GM23338 (cell line): ENCODE measurements around the gene RAD51B. TPM values are rescaled to one million over a fixed set of nuclear protein-coding genes. Genes with fewer than 3 reads are reported as not detected.

Experiments used
- ATAC-seq: fragments of 200-7000 bp; cut with Tn5 transposase; 3 replicates; pipeline ENCODE4 v1.9.1; 2020
- DNase-seq: peaks from one replicate; pipeline ENCODE4 v3.0.0-alpha.2; 2015; ENCODE audit warnings: low spot score
- H2AFZ ChIP-seq: fragments of 200-600 bp; sonication (generic); 2 replicates; pipeline ENCODE4 v1.8.0; 2016; ENCODE audit warnings: antibody characterized with exemption, mild to moderate bottlenecking, moderate library complexity
- H3F3A ChIP-seq: fragments of 200-600 bp; sonication (generic); replicated peaks from 2 replicates; pipeline ENCODE4 v1.8.0; 2017; ENCODE audit warnings: antibody characterized with exemption, mixed run types, low read depth
- H3K27ac ChIP-seq: fragments of 200-600 bp; sonication (generic); 2 replicates; pipeline ENCODE4 v1.6.1; 2016; ENCODE audit warnings: low read depth
- H3K27me3 ChIP-seq: fragments of 200-600 bp; sonication (generic); 2 replicates; pipeline ENCODE4 v1.8.0; 2016; ENCODE audit warnings: mild to moderate bottlenecking, mixed run types, moderate library complexity; ENCODE audit not compliant: insufficient read depth
- H3K36me3 ChIP-seq: fragments of 200-600 bp; sonication (generic); 2 replicates; pipeline ENCODE4 v1.8.0; 2016; ENCODE audit warnings: mild to moderate bottlenecking; ENCODE audit not compliant: insufficient read depth
- H3K4me1 ChIP-seq: fragments of 200-600 bp; sonication (generic); 2 replicates; pipeline ENCODE4 v1.8.0; 2016; ENCODE audit warnings: mild to moderate bottlenecking, moderate library complexity; ENCODE audit not compliant: insufficient read depth
- H3K4me2 ChIP-seq: fragments of 200-600 bp; sonication (generic); 2 replicates; pipeline ENCODE4 v1.7.1; 2017; ENCODE audit warnings: mixed run types
- H3K4me3 ChIP-seq: fragments of 200-600 bp; sonication (generic); 2 replicates; pipeline ENCODE4 v1.6.1; 2016; ENCODE audit warnings: mixed run types
- H3K79me2 ChIP-seq: fragments of 200-600 bp; sonication (generic); replicated peaks from 2 replicates; pipeline ENCODE4 v1.8.0; 2017; ENCODE audit warnings: mild to moderate bottlenecking; ENCODE audit not compliant: insufficient read depth
- H3K9me2 ChIP-seq: fragments of 200-600 bp; sonication (generic); 2 replicates; pipeline ENCODE4 v1.8.0; 2017; ENCODE audit not compliant: insufficient read depth
- H4K20me1 ChIP-seq: fragments of 200-600 bp; sonication (generic); replicated peaks from 2 replicates; pipeline ENCODE4 v1.8.0; 2017; ENCODE audit warnings: mild to moderate bottlenecking; ENCODE audit not compliant: insufficient read depth
- H3K27ac Mint-ChIP-seq: 2 replicates; pipeline ENCODE4 v1.8.0; 2020; ENCODE audit warnings: inconsistent platforms, mild to moderate bottlenecking, moderate library complexity, mixed read lengths
- H3K27me3 Mint-ChIP-seq: 3 replicates; pipeline ENCODE4 v1.8.0; 2022; ENCODE audit warnings: low read depth, mild to moderate bottlenecking, moderate library complexity, mixed read lengths, inconsistent platforms; ENCODE audit not compliant: insufficient read depth, poor library complexity
- H3K36me3 Mint-ChIP-seq: 3 replicates; pipeline ENCODE4 v1.8.0; 2021; ENCODE audit warnings: low read depth, mild to moderate bottlenecking, inconsistent platforms, moderate library complexity, mixed read lengths
- H3K4me1 Mint-ChIP-seq: 3 replicates; pipeline ENCODE4 v1.8.0; 2020; ENCODE audit warnings: mild to moderate bottlenecking, inconsistent platforms, mixed read lengths
- H3K4me3 Mint-ChIP-seq: 3 replicates; pipeline ENCODE4 v1.8.0; 2021; ENCODE audit warnings: moderate library complexity, mild to moderate bottlenecking, inconsistent platforms, mixed read lengths
- H3K9me3 Mint-ChIP-seq: 3 replicates; pipeline ENCODE4 v1.8.0; 2020; ENCODE audit warnings: moderate library complexity, mild to moderate bottlenecking, inconsistent platforms, mixed read lengths
- CREB1 ChIP-seq: fragments of 250-450 bp; sonication (Bioruptor Pico); IDR thresholded peaks from 2 replicates; pipeline ENCODE4 v1.5.0; 2020; ENCODE audit warnings: low read depth, mild to moderate bottlenecking, moderate library complexity
- CTCF ChIP-seq, 2 experiments: fragments of 200-600 bp in 1 of 2; sonication (generic) in 1 of 2; conservative IDR thresholded peaks; 2 replicates each; pipeline versions ENCODE4 v1.5.1 to v1.6.1; 2016 to 2017; ENCODE audit warnings: antibody characterized with exemption in 2 of 2, low read depth in 2 of 2, mild to moderate bottlenecking in 2 of 2, moderate library complexity in 1 of 2
- ETS1 ChIP-seq: IDR thresholded peaks from 2 replicates; pipeline ENCODE4 v1.6.1; 2016; ENCODE audit warnings: antibody characterized with exemption
- EZH2phosphoT487 ChIP-seq: fragments of 200-600 bp; sonication (generic); IDR thresholded peaks from one replicate; pipeline ENCODE4 v1.8.1; 2018; ENCODE audit warnings: antibody characterized with exemption; ENCODE audit not compliant: unreplicated experiment
- JUNB ChIP-seq: IDR thresholded peaks from one replicate; pipeline ENCODE4 v1.6.1; 2016; ENCODE audit warnings: antibody characterized with exemption; ENCODE audit not compliant: unreplicated experiment
- NANOG ChIP-seq: IDR thresholded peaks from 2 replicates; pipeline ENCODE4 v1.6.1; 2016; ENCODE audit warnings: antibody characterized with exemption, borderline replicate concordance
- REST ChIP-seq: IDR thresholded peaks from one replicate; pipeline ENCODE4 v1.6.1; 2018; ENCODE audit warnings: antibody characterized with exemption; ENCODE audit not compliant: unreplicated experiment
- STAT1 ChIP-seq: IDR thresholded peaks from one replicate; pipeline ENCODE4 v1.6.1; 2016; ENCODE audit warnings: antibody characterized with exemption; ENCODE audit not compliant: unreplicated experiment
- ZNF114 ChIP-seq: fragments of 250-450 bp; sonication (Bioruptor Pico); IDR thresholded peaks from 2 replicates; pipeline ENCODE4 v1.5.0; 2020; ENCODE audit warnings: mild to moderate bottlenecking, moderate library complexity
- ZNF331 ChIP-seq: fragments of 250-450 bp; sonication (Bioruptor Pico); IDR thresholded peaks from 2 replicates; pipeline ENCODE4 v1.5.0; 2020; ENCODE audit warnings: low read depth, mild to moderate bottlenecking, moderate library complexity
- ZNF462 ChIP-seq: fragments of 250-450 bp; sonication (Bioruptor Pico); IDR thresholded peaks from 2 replicates; pipeline ENCODE4 v1.5.0; 2020; ENCODE audit warnings: mild to moderate bottlenecking, moderate library complexity
- polyA plus RNA-seq: library from polyadenylated mRNA; unstranded; fragments of >200 nt; fragmentation: Nextera tagmentation; extraction: Ambion mirVana; gene quantifications from 2 replicates; pipeline ENCODE4 v1.2.1, GENCODE V29; 2016
- total RNA-seq: library from RNA; depleted of rRNA; stranded (reverse); fragments of >200 nt; shearing (Covaris generic); gene quantifications from 2 replicates; pipeline ENCODE4 v1.2.3, GENCODE V29; 2014

The RAD51B gene
- total and polyA plus RNA-seq, 2 experiments from 2014 or later: 15.7 to 29.1 TPM

GRCh38 chr14:68637106-68638021, 817.8 kb downstream of the RAD51B start:
- H3K4me2 ChIP-seq: no peak overlapping the region
- H3K36me3 Mint-ChIP-seq: peaks cover 11% of the 10 kb centered on the region; the same call in 2 of the 3 replicates
- TF ChIP-seq STAT1 (no peak), CREB1 (CRISPR knock-in tag) (no peak), ZNF331 (CRISPR knock-in tag) (no peak), CTCF (conservative IDR thresholded peaks at IDR 0.05; ENCODE audit: low read depth in 2 of 2) (no peak), ETS1 (no peak), EZH2phosphoT487 (no peak), REST (no peak), ZNF462 (no peak), JUNB (no peak), NANOG (no peak), ZNF114 (CRISPR knock-in tag) (no peak)
- peaks cover 15% of the 10 kb centered on the region for H3K9me3 Mint-ChIP-seq
- no peak overlapping the region for H3K27ac Mint-ChIP-seq
- H3F3A ChIP-seq: no peaks in the 10 kb centered on the region
- no peak overlapping the region for H3K27ac ChIP-seq
- no peaks in the 10 kb centered on the region; the same call in 1 of the 2 replicates for H3K36me3 ChIP-seq
- no peak overlapping the region for H3K4me3 ChIP-seq
- no peak overlapping the region for H2AFZ ChIP-seq
- H3K4me3 Mint-ChIP-seq: no peak overlapping the region
- H3K4me1 Mint-ChIP-seq: peaks cover 12% of the 10 kb centered on the region
- no peaks in the 10 kb centered on the region for H3K9me2 ChIP-seq
- H3K27me3 Mint-ChIP-seq: peaks cover 2% of the 10 kb centered on the region
- H3K27me3 ChIP-seq: no peaks in the 10 kb centered on the region
- ATAC-seq (no peak), DNase-seq (no peak)
- no peaks in the 10 kb centered on the region for H4K20me1 ChIP-seq
- peaks cover 8% of the 10 kb centered on the region; the same call in 1 of the 2 replicates for H3K4me1 ChIP-seq
- no peaks in the 10 kb centered on the region for H3K79me2 ChIP-seq
